ENCODE measurements around the gene C2CD5.

DNA sequence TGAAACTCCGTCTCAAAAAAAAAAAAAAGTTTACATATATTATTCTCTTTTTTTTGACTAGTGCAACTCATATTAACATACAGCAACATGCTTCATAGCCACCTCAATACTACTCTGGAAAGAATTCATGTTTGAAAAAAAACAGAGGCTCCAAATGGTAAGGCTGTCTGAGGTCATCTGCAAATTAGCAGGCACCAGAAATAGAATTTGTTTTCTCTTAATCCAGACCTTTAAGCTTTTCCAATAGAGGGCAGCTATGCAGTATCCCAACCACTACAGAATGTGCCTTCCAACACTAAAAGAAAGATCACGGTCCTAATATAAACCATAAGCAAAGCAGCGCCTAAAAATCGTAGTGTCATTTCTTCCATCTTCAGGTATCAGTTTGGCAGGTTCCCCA is 12.0 kb downstream of the C2CD5 start:
- TF ChIP-seq, protein P1, sequence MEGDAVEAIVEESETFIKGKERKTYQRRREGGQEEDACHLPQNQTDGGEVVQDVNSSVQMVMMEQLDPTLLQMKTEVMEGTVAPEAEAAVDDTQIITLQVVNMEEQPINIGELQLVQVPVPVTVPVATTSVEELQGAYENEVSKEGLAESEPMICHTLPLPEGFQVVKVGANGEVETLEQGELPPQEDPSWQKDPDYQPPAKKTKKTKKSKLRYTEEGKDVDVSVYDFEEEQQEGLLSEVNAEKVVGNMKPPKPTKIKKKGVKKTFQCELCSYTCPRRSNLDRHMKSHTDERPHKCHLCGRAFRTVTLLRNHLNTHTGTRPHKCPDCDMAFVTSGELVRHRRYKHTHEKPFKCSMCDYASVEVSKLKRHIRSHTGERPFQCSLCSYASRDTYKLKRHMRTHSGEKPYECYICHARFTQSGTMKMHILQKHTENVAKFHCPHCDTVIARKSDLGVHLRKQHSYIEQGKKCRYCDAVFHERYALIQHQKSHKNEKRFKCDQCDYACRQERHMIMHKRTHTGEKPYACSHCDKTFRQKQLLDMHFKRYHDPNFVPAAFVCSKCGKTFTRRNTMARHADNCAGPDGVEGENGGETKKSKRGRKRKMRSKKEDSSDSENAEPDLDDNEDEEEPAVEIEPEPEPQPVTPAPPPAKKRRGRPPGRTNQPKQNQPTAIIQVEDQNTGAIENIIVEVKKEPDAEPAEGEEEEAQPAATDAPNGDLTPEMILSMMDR (conservative IDR thresholded peaks at IDR 0.05 in 1 of 2, IDR thresholded peaks at IDR 0.05 in 1 of 2; ENCODE audit: low read depth in 1 of 2, low read length in 2 of 2) = no peak
- TF ChIP-seq EZH2 (IDR thresholded peaks at IDR 0.05; ENCODE audit: low read length, missing control alignments) = no peak
